Left colon (tissue), 2 donors: ENCODE measurements around the gene ZNF646. TPM values are rescaled to one million over a fixed set of nuclear protein-coding genes. Genes with fewer than 3 reads are reported as not detected.

ENCODE experiments used
- ATAC-seq: fragments of 200-7000 bp; cut with Tn5 transposase; one replicate; pipeline ENCODE4 v1.9.1; 2020; ENCODE audit warnings: mild to moderate bottlenecking, moderate library complexity
- DNase-seq, 2 donors: peaks; one replicate each; pipeline ENCODE4 v3.0.0-alpha.2; 2020
- intact Hi-C, 2 donors: fragments of 100-400 bp; cut with DNase I in 1 of 2; cut with micrococcal nuclease in 1 of 2; formaldehyde crosslinking; loops; one replicate each; pipeline versions ENCODE4 v1.11.2 to v1.14.0; 2022; cut with DNase I, micrococcal nuclease
- total RNA-seq, 2 donors: library from RNA; stranded (reverse); fragmentation: NEBNext Ultra II Directional; extraction: Animal tissue kit (Norgen Biotek cat#: 25700); gene quantifications; one replicate each; pipeline ENCODE4 v1.2.1, GENCODE V29; 2021
- donor health status: DM: no; HTN: no; CAD: no.
- donor health status: DM: yes; HTN: yes; CAD: no.

Gene ZNF646
- total RNA-seq, 2 donors from 2014 or later, result 15.3 to 17.3 TPM

DNA sequence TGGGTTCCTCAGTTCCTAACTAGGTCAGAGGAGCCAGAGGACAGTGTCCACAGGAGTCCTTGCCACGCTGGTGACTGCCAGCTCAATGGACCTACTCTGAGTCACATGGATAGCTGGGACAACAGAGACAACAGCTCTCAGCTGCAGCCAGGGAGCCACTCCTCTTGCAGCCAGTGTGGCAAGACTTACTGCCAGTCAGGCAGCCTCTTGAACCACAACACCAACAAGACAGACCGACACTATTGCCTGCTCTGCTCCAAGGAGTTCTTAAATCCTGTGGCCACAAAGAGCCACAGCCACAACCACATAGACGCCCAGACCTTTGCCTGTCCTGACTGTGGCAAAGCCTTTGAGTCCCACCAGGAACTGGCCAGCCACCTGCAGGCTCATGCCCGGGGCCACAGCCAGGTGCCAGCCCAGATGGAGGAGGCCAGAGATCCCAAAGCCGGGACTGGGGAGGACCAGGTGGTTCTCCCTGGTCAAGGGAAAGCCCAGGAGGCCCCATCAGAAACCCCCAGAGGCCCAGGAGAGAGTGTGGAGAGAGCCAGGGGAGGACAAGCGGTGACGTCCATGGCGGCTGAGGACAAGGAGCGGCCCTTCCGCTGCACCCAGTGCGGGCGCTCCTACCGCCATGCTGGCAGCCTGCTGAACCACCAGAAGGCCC is 6.7 kb downstream of the ZNF646 start:
- ATAC-seq, result no peak
- DNase-seq, result no peak
- intact Hi-C loops, result no loop called here

- ATAC-seq (no peak), DNase-seq (no peak)
- intact Hi-C loops, result no loop called here
These were observed 7.5 kb downstream of the ZNF646 start for GRCh38 chr16:31081428-31082351.

GRCh38 chr16:31082368-31083045 is 8.3 kb downstream of the ZNF646 start:
- peak; percentile 33 for ATAC-seq
- intact Hi-C loops, result no loop called here
- DNase-seq, result no peak

DNA sequence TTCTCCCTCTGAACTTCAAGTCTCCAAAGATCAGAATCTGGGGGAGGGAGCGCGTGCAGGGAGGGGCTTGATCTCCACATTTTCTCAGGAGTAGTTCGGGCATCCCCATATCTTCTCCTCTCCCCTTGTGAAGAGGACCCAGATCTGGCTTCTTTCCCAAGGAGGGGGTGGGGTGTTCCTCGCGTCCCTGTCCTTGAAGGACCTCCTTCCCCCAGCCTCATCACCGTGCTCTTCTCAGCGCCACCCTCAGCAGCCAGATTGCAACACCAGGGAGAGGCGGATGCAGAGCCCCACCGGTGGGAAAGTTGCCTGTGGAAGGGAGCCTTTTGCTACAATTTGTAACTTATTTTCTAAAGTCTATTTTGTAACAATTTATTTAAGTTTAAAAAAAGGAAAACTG is 8.9 kb downstream of the ZNF646 start:
- no peak for DNase-seq
- intact Hi-C loops, result no loop called here
- ATAC-seq, result no peak

DNA sequence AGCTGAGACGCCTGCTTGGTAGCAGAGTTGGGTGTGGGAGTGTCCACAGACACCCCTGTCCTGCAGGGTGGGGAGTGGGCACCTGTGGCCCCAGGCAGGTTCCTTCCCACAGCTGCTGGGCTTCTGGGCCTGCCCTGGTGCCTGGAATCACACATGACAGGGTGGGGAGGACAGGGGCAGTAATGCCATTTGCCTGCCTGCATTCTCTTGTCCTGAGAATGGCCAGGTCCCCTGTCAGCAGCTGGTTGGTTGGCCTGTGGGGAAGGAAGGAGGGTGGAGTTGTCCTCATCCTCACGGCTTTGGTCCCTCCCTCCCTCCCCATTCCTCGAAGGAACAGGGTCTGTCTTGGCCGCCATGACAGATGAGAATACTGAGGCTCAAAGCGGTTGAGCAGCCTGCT is 9.3 kb downstream of the ZNF646 start:
- DNase-seq, result no peak
- no peak for ATAC-seq
- intact Hi-C loops, result no loop called here

- intact Hi-C loops, result no loop called here
- ATAC-seq, result no peak
These were observed 9.8 kb downstream of the ZNF646 start for GRCh38 chr16:31083981-31084380.

DNA sequence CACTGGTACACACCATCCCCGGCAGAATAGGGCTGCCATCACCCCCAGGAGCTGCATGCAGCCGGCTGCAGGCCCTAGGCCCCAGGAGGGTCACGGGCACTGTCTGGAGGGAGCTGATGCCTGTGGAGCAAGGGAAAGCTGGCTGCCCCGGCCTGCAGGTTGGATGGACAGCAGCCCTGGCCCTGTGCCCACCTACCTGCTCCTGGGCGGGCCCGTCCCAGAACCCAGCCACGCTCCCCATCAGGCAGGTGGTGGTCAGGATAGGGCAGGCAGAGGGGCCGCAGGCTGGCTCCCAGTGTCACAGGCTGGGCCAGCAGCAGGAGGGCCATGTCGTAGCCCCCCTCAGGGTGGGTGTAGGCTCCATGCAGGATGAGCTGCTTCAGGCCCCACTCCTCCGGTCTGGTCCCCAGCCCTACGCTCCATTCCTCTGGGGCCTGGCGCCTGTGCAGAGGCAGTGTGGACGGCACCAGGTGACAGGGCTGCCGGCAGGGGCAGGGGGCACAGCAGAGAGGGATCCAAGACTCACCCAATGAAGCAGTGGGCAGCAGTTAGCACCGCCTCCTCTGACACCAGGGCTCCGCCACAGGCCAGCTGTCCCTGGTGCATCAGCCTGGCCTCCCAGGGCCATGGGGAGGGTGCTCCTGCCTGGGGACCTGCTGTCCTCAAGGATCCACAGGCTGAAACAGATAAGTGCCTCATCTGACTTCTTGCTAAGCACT is 10.5 kb downstream of the ZNF646 start:
- intact Hi-C loops, result no loop called here
- DNase-seq (no peak), ATAC-seq (no peak)

More at GRCh38 chr16:31083981-31084380, 9.8 kb downstream of the ZNF646 start:
- no peak for DNase-seq

GRCh38 chr16:31085411-31085810 is 11.2 kb downstream of the ZNF646 start:
- DNase-seq (no peak), ATAC-seq (no peak)
- intact Hi-C loops, result no loop called here

GRCh38 chr16:31085873-31086628 is 11.8 kb downstream of the ZNF646 start:
- intact Hi-C loops, result no loop called here
- DNase-seq (no peak), ATAC-seq (no peak)

DNA sequence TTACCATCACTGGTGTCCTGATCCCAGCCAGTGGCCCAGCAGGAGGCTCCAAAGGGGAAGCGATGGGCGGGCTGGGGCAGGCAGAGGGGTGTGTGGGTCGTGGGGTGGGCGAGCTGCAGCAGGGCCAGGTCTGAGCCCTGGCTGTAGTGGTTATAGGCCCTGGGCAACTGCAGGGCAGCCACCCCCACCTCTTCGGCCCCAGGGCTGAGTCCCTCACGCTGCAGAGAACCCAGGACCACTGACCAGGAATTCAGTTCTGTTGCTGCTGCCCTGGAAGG is 12.3 kb downstream of the ZNF646 start:
- DNase-seq, result no peak
- intact Hi-C loops, result no loop called here
- no peak for ATAC-seq

DNA sequence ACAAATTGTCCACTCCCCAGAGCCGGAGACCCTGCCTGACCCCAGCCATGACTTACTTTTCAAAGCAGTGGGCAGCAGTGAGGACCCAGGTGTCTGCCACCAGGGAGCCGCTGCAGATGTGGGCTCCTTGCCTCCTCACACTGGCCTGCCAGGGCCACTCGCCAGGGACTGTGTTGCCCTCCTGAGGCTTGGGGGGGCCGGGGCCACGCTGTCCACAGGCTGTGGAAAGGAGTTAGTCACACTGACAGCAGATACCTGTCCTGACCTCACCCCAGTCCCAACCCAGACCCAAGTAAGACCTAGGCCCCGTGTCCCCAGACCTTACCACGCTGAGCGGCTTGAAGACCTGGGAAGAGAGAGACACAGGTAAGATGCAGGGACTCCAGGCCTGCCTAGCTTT is 13.3 kb downstream of the ZNF646 start:
- no peak for ATAC-seq
- no peak for DNase-seq
- intact Hi-C loops, result no loop called here

- intact Hi-C loops, result no loop called here
- ATAC-seq (no peak), DNase-seq (no peak)
These were observed 13.7 kb downstream of the ZNF646 start for GRCh38 chr16:31087971-31088370.

- no peak for ATAC-seq
- intact Hi-C loops, result no loop called here
These were observed 14.4 kb downstream of the ZNF646 start, which contains the start of gene PRSS53 for GRCh38 chr16:31088459-31089183. TSS of gene PRSS53 (minus strand) at chr16:31088943. CDS start at chr16:31088809, 134 bp downstream.

DNA sequence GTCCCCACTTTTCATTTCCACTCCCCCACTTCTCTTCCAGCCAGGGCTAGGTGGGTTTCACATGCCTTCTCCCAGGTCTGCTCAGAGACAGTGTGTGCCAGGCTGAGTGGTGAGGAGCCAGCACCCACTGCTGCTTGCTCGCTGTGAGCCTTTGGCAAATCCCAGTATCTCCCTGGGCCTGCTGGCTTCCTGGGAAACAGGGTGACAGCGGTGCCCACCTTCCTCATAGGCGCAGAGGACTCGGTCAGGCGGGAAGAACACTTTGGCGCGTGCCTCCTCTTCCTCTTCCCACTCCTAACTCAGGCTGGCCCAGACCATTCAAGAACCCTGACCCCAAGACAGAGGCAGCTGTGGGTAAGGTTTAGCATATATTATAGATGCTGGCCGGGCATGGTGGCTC is 15.0 kb downstream of the ZNF646 start:
- DNase-seq, result no peak
- no peak for ATAC-seq
- intact Hi-C loops, result no loop called here

More at GRCh38 chr16:31088459-31089183, 14.4 kb downstream of the ZNF646 start, which contains the start of gene PRSS53:
- DNase-seq, result no peak

DNA sequence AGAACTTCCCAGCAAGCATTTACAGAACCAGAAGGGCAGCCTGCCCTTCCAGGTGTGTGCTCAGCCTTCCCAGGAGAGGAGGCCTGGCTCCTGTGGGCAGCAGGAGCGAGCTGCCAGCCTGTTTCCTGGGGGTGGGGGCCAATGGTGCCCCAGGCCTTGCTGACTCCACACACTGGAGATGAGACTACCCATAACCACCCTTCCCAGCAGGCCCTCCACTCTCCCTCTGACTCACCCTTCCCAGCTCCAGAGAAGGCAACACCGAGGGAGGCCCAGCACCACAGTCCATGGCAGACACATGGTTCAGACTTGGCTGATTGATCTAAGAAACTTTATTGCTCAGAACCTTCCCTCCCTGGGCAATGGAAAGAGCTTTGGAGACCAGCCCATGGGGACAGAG is 16.3 kb downstream of the ZNF646 start:
- no peak for ATAC-seq
- no peak for DNase-seq
- intact Hi-C loops, result no loop called here

DNA sequence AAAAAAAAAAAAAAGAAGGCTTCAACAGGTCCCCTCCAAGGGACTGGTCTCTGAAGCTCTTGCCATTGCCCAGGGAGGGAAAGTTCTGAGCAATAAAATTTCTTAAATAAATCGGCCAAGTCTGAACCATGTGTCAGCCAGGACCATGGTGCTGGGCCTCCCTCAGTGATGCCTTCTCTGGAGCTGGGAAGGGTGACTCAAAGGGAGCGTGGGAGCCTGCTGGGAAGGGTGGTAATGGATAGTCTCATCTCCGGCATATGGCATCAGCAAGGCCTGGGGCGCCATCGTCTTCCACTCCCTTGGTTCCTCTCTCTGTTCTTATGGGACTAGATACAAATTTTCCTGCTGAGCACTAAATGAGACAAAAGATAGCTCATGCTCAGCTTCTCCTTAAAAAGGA is 18.1 kb downstream of the ZNF646 start:
- ATAC-seq (no peak), DNase-seq (no peak)
- intact Hi-C loops, result no loop called here

GRCh38 chr16:31093132-31093703 is 19.0 kb downstream of the ZNF646 start:
- no peak for DNase-seq
- ATAC-seq, result no peak
- intact Hi-C loops, result no loop called here

GRCh38 chr16:31094088-31094423 is 19.8 kb downstream of the ZNF646 start:
- ATAC-seq, result peak; percentile 10
- no peak for DNase-seq
- intact Hi-C loops, result no loop called here
